SKM-1 treated with dmso at 0.1 percent for 144 hours (cell line): ENCODE results near the gene CUL1.

Source experiments
- DNase-seq: peaks from one replicate; lab custom pipeline; 2025; ENCODE audit not compliant: unreplicated experiment; lab: John Stamatoyannopoulos, UW

CUL1 gene

DNA sequence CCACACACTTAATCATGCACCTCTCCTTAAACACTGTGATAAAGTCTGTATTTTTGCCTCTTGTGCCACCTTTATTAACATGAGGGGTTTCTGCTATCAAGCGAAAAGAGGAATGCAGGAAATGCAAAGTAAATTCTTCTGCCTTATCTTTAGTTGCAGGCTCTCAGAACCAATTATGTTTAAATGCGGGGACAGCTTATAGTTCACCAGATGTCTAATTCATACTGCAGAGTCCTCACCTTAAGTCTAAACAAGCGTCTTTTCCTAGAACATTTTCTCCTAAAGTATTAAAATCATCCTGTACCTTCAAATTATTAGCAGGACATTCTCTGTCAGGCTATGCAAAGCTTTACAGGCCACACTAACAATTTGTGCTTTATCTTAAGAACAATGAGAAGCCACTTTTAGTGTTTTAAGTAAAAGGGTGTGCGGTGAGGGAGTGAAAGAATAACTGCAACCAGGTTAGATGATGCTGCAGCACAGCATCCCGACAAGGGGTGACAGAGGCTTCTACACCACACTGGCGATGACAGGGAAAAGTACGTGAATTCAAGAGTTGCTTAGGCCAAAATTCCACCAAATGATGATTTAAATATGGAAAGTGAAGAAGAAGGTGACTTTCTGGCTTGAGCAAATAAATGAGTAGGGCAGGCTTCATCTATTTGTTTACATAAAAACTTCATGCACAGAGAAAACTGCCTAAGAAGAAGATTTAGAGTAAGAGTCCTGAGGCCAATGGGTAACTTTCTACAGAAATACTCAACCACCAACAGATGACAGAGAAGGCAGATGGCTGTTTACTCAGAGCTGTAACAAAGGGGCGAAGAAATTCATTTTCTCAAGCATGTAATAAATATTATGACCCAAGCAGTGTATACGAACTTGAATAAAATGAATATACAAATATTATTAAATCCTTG lies 149.4 kb downstream of the CUL1 start:
- DNase-seq, result no peak

GRCh38 chr7:148849393-148850098 lies 150.8 kb downstream of the CUL1 start:
- no peak for DNase-seq

- DNase-seq, result no peak
Observed at GRCh38 chr7:148850564-148850963, 151.9 kb downstream of the CUL1 start.
